Neural progenitor cell (in vitro differentiated cells): ENCODE data around the gene CRBN. TPM values are rescaled to one million over a fixed set of nuclear protein-coding genes. Genes with fewer than 3 reads are reported as not detected.

Experiments
- DNase-seq: peaks from one replicate; pipeline ENCODE4 v3.0.0-alpha.2; 2016; ENCODE audit warnings: low spot score
- H2AFZ ChIP-seq: fragments of 200-600 bp; sonication (generic); replicated peaks from 2 replicates; pipeline ENCODE4 v1.6.1; 2016; ENCODE audit warnings: antibody characterized with exemption
- H3F3A ChIP-seq: fragments of 200-600 bp; sonication (generic); 2 replicates; pipeline ENCODE4 v1.6.1; 2016; ENCODE audit warnings: antibody characterized with exemption, low read depth
- H3K27ac ChIP-seq: fragments of 200-600 bp; sonication (generic); 2 replicates; pipeline ENCODE4 v1.5.1; 2016; ENCODE audit warnings: mild to moderate bottlenecking
- H3K27me3 ChIP-seq: fragments of 200-600 bp; sonication (generic); 2 replicates; pipeline ENCODE4 v1.6.1; 2016; ENCODE audit warnings: mild to moderate bottlenecking, moderate library complexity
- H3K36me3 ChIP-seq: fragments of 200-600 bp; sonication (generic); 2 replicates; pipeline ENCODE4 v1.5.1; 2016
- H3K4me1 ChIP-seq: fragments of 200-600 bp; sonication (generic); 2 replicates; pipeline ENCODE4 v1.6.1; 2016; ENCODE audit warnings: mixed run types
- H3K4me2 ChIP-seq: fragments of 200-600 bp; sonication (generic); 2 replicates; pipeline ENCODE4 v1.6.1; 2016
- H3K4me3 ChIP-seq: fragments of 200-600 bp; sonication (generic); 2 replicates; pipeline ENCODE4 v1.5.1; 2016
- H3K79me2 ChIP-seq: fragments of 200-600 bp; sonication (generic); 2 replicates; pipeline ENCODE4 v1.6.1; 2016; ENCODE audit warnings: low read depth
- H3K9ac ChIP-seq: fragments of 200-600 bp; sonication (generic); 2 replicates; pipeline ENCODE4 v1.6.1; 2016
- H3K9me3 ChIP-seq: fragments of 200-600 bp; sonication (generic); 2 replicates; pipeline ENCODE4 v1.5.1; 2016; ENCODE audit warnings: low read depth
- H4K20me1 ChIP-seq: fragments of 200-600 bp; sonication (generic); 2 replicates; pipeline ENCODE4 v1.6.1; 2016; ENCODE audit warnings: low read depth
- H3K27ac Mint-ChIP-seq: 3 replicates; pipeline ENCODE4 v1.8.0; 2021; ENCODE audit warnings: mixed read lengths
- H3K27me3 Mint-ChIP-seq: 2 replicates; pipeline ENCODE4 v1.8.0; 2022; ENCODE audit warnings: low read depth, mild to moderate bottlenecking, inconsistent platforms, moderate library complexity, mixed read lengths; ENCODE audit not compliant: insufficient read depth
- H3K36me3 Mint-ChIP-seq: 3 replicates; pipeline ENCODE4 v1.8.0; 2021; ENCODE audit warnings: mixed read lengths
- H3K4me1 Mint-ChIP-seq: 3 replicates; pipeline ENCODE4 v1.8.0; 2021; ENCODE audit warnings: mixed read lengths
- H3K4me3 Mint-ChIP-seq: 3 replicates; pipeline ENCODE4 v1.8.0; 2021; ENCODE audit warnings: mild to moderate bottlenecking, moderate library complexity, mixed read lengths
- H3K9me3 Mint-ChIP-seq: 3 replicates; pipeline ENCODE4 v1.8.0; 2020; ENCODE audit warnings: mixed read lengths
- CTCF ChIP-seq: fragments of 200-600 bp; sonication (generic); IDR thresholded peaks from 2 replicates; pipeline ENCODE4 v1.5.1; 2017; ENCODE audit warnings: antibody characterized with exemption, mild to moderate bottlenecking
- EZH2 ChIP-seq: fragments of 200-600 bp; sonication (generic); IDR thresholded peaks from 2 replicates; pipeline ENCODE4 v1.6.1; 2017; ENCODE audit warnings: antibody characterized with exemption, mild to moderate bottlenecking, moderate library complexity
- EZH2phosphoT487 ChIP-seq: fragments of 200-600 bp; sonication (generic); IDR thresholded peaks from 2 replicates; pipeline ENCODE4 v1.6.1; 2017; ENCODE audit warnings: antibody characterized with exemption
- total RNA-seq: library from RNA; depleted of rRNA; stranded (reverse); fragments of >200 nt; gene quantifications from 2 replicates; pipeline ENCODE4 v1.2.3, GENCODE V29; 2015; ENCODE audit warnings: low replicate concordance

Gene CRBN
- total RNA-seq, 1 donor from 2014 or later, result 78.0 TPM

DNA sequence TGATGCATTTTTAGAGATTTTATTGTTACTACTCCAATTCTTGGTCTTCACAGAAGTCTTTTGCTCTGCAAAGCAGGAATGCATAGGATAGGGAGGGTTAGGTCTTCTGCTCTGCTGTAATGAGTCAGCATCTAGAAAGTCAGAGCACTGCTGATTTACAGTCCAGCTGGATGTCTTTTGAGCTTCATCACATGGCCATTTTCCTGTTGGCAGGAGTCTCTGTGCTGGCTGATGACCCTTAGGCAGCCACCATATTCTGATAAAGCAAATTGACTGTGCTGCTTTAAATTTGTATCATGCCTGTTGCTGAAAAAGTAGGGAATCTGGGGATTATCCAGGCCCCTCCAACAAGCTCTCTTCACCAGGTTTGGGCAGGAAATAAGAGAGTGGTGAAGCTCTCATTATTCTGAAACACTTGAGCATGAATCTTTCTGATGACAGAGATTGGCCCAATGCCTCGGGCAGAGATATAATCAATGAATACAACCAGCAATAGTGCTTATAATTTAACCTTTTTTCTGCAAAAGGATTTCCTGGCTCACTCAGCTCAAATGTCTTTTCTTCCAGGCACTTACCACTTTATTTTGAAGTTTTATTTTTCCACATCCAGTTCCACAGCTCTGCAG is 9.7 kb upstream of the CRBN start:
- Histone ChIP-seq H3K9me3 (no peaks in the 10 kb centered on the region), H2AFZ (peak overlapping the region; percentile 7), H3K27me3 (peaks cover 36% of the 10 kb centered on the region), H3K36me3 (no peaks in the 10 kb centered on the region), H3K4me1 (no peaks in the 10 kb centered on the region), H3K4me3 (no peak overlapping the region), H3K9ac (no peak overlapping the region), H3K79me2 (no peaks in the 10 kb centered on the region), H3K4me2 (no peak overlapping the region), H3F3A (no peaks in the 10 kb centered on the region), H3K27ac (no peak overlapping the region), H4K20me1 (no peaks in the 10 kb centered on the region)
- no peak overlapping the region for H3K27ac Mint-ChIP-seq
- no peaks in the 10 kb centered on the region for H3K4me1 Mint-ChIP-seq
- TF ChIP-seq EZH2 (no peak), CTCF (no peak), EZH2phosphoT487 (no peak)
- no peaks in the 10 kb centered on the region for H3K36me3 Mint-ChIP-seq
- no peak overlapping the region for H3K4me3 Mint-ChIP-seq
- DNase-seq, result no peak
- no peaks in the 10 kb centered on the region for H3K27me3 Mint-ChIP-seq
- peaks cover 18% of the 10 kb centered on the region for H3K9me3 Mint-ChIP-seq

DNA sequence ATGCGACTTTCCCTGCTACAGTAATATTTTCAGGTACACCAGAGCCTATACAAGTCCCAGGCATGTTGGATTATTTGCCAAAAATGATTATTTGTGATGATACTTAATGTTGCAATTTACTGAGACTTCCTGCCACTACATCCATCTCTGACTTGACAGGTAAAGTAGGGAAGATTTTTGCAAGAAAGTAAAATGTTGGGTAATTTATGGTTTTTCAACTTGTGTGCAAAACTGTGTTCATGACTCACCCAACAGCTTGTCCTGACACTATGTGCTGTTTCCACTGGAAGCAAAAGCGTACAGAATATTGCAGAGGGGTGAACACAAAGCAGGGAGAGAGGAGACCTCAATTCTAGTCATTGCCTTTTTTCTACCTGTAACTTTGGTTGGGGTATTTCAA is 5.4 kb upstream of the CRBN start:
- Mint-ChIP-seq H3K4me1 (no peaks in the 10 kb centered on the region), H3K27me3 (no peaks in the 10 kb centered on the region), H3K4me3 (no peak overlapping the region), H3K36me3 (no peaks in the 10 kb centered on the region), H3K9me3 (peaks cover 18% of the 10 kb centered on the region), H3K27ac (no peak overlapping the region)
- no peaks in the 10 kb centered on the region for H3K9me3 ChIP-seq
- no peaks in the 10 kb centered on the region for H4K20me1 ChIP-seq
- no peaks in the 10 kb centered on the region for H3K79me2 ChIP-seq
- H3K27me3 ChIP-seq, result peaks cover 44% of the 10 kb centered on the region
- H3K36me3 ChIP-seq, result no peaks in the 10 kb centered on the region
- no peaks in the 10 kb centered on the region for H3F3A ChIP-seq
- no peak overlapping the region for H2AFZ ChIP-seq
- no peak for DNase-seq
- no peak overlapping the region for H3K4me2 ChIP-seq
- no peak overlapping the region for H3K27ac ChIP-seq
- TF ChIP-seq CTCF (no peak), EZH2phosphoT487 (no peak), EZH2 (no peak)
- H3K4me3 ChIP-seq, result no peak overlapping the region
- H3K9ac ChIP-seq, result no peak overlapping the region
- H3K4me1 ChIP-seq, result no peaks in the 10 kb centered on the region

- peaks cover 33% of the 10 kb centered on the region for H4K20me1 ChIP-seq
- H3K4me2 ChIP-seq, result no peak overlapping the region
- H3K4me1 ChIP-seq, result peaks cover 11% of the 10 kb centered on the region
- H3K9ac ChIP-seq, result no peak overlapping the region
- H3K36me3 Mint-ChIP-seq, result no peaks in the 10 kb centered on the region
- no peak overlapping the region for H3K27ac Mint-ChIP-seq
- no peak for TF ChIP-seq EZH2phosphoT487
- no peak for TF ChIP-seq CTCF
- TF ChIP-seq EZH2, result no peak
- no peaks in the 10 kb centered on the region for H3F3A ChIP-seq
- no peak overlapping the region for H3K27ac ChIP-seq
- no peaks in the 10 kb centered on the region for H3K27me3 Mint-ChIP-seq
- peaks cover 40% of the 10 kb centered on the region for H3K79me2 ChIP-seq
- no peak overlapping the region for H3K4me3 ChIP-seq
- no peaks in the 10 kb centered on the region for H3K9me3 ChIP-seq
- H3K4me1 Mint-ChIP-seq, result peaks cover 14% of the 10 kb centered on the region
- no peak for DNase-seq
- H3K27me3 ChIP-seq, result peaks cover 33% of the 10 kb centered on the region
- peak overlapping the region; percentile 47 for H2AFZ ChIP-seq
- H3K36me3 ChIP-seq, result no peaks in the 10 kb centered on the region
- H3K4me3 Mint-ChIP-seq, result peak overlapping the region; percentile 16
- H3K9me3 Mint-ChIP-seq, result peaks cover 2% of the 10 kb centered on the region
Observed at GRCh38 chr3:3180456-3180855, 965 bp upstream of the CRBN start.
